Islet of Langerhans (tissue), 1 donor: ENCODE measurements around the gene NAE1.

Source experiments
- FAIRE-seq: peaks from one replicate; lab custom pipeline; 2011; peaks lifted over from hg19 to GRCh38; lab: Jason Lieb, UNC

The NAE1 gene

GRCh38 chr16:66850115-66850815 lies 19.5 kb upstream of the NAE1 start:
- no peak for FAIRE-seq

- FAIRE-seq, result no peak
Measured at GRCh38 chr16:66849549-66849948, 18.8 kb upstream of the NAE1 start.

GRCh38 chr16:66849021-66849420 lies 18.2 kb upstream of the NAE1 start:
- FAIRE-seq, result no peak

GRCh38 chr16:66848172-66848571 lies 17.4 kb upstream of the NAE1 start:
- no peak for FAIRE-seq

GRCh38 chr16:66847533-66848067 lies 16.8 kb upstream of the NAE1 start:
- FAIRE-seq, result no peak

- no peak for FAIRE-seq
Measured at GRCh38 chr16:66846831-66847230, 16.1 kb upstream of the NAE1 start.

GRCh38 chr16:66846266-66846665 lies 15.5 kb upstream of the NAE1 start:
- no peak for FAIRE-seq

GRCh38 chr16:66845791-66846221 lies 15.0 kb upstream of the NAE1 start:
- FAIRE-seq, result no peak

- no peak for FAIRE-seq
Measured at GRCh38 chr16:66845080-66845410, 14.3 kb upstream of the NAE1 start.

GRCh38 chr16:66844342-66845079 lies 13.7 kb upstream of the NAE1 start, which contains the start of gene CA7:
Gene CA7, plus strand, starts transcription at chr16:66844414. Its CDS starts 74 bp downstream, at chr16:66844488.
- FAIRE-seq, result no peak

GRCh38 chr16:66844009-66844341 lies 13.2 kb upstream of the NAE1 start:
- FAIRE-seq, result no peak

GRCh38 chr16:66843191-66843590 lies 12.4 kb upstream of the NAE1 start:
- FAIRE-seq, result no peak

- no peak for FAIRE-seq
Measured at GRCh38 chr16:66842765-66843164, 12.0 kb upstream of the NAE1 start.

- no peak for FAIRE-seq
Measured at GRCh38 chr16:66841366-66841765, 10.6 kb upstream of the NAE1 start.

- no peak for FAIRE-seq
Measured at GRCh38 chr16:66840883-66841282, 10.1 kb upstream of the NAE1 start.

- no peak for FAIRE-seq
Measured at GRCh38 chr16:66834746-66835145, 4.0 kb upstream of the NAE1 start.

GRCh38 chr16:66832661-66833305 lies 2.0 kb upstream of the NAE1 start:
- no peak for FAIRE-seq

- FAIRE-seq, result no peak
Measured at GRCh38 chr16:66832190-66832589, 1.4 kb upstream of the NAE1 start.

- no peak for FAIRE-seq
Measured at GRCh38 chr16:66824006-66824405, 6.8 kb downstream of the NAE1 start.

GRCh38 chr16:66814734-66815133 lies 16.0 kb downstream of the NAE1 start:
- no peak for FAIRE-seq

- FAIRE-seq, result no peak
Measured at GRCh38 chr16:66811043-66811442, 19.7 kb downstream of the NAE1 start.

- no peak for FAIRE-seq
Measured at GRCh38 chr16:66810391-66810790, 20.4 kb downstream of the NAE1 start.

- no peak for FAIRE-seq
Measured at GRCh38 chr16:66809765-66810164, 21.0 kb downstream of the NAE1 start.
